ENCODE results near the gene ZSCAN10.

GRCh38 chr16:3051009-3051408, 48.1 kb downstream of the ZSCAN10 start:
- no peak for TF ChIP-seq POLR2A (IDR thresholded peaks at IDR 0.05; ENCODE audit: low read depth, low read length)
- no peak for TF ChIP-seq SPI1 (IDR thresholded peaks at IDR 0.05; ENCODE audit: low read depth, low read length)
- no peak for TF ChIP-seq POU2F2 (IDR thresholded peaks at IDR 0.05; ENCODE audit: low read depth, low read length)

All from GM12891 (cell line).